Neural cell (in vitro differentiated cells): ENCODE results near the gene ARHGAP18. TPM values are rescaled to one million over a fixed set of nuclear protein-coding genes. Genes with fewer than 3 reads are reported as not detected.

ENCODE experiments used
- H2AFZ ChIP-seq: fragments of 200-600, 300-800 bp; sonication (generic), shearing (Covaris generic); 2 replicates; pipeline ENCODE4 v1.6.0; 2014; ENCODE audit warnings: low read depth, mild to moderate bottlenecking, antibody characterized with exemption, low read length, moderate library complexity
- H3F3A ChIP-seq: fragments of 200-600 bp; shearing (Covaris generic); 2 replicates; pipeline ENCODE4 v1.6.1; 2016; ENCODE audit warnings: mild to moderate bottlenecking, moderate library complexity, mixed read lengths, antibody characterized with exemption, low read length; ENCODE audit not compliant: insufficient read depth, poor library complexity, severe bottlenecking
- H3K27ac ChIP-seq: fragments of 200-600, 300-800 bp; sonication (generic), shearing (Covaris generic); 2 replicates; pipeline ENCODE4 v1.5.1; 2014; ENCODE audit warnings: mild to moderate bottlenecking, low read length, moderate library complexity
- H3K27me3 ChIP-seq: fragments of 300-800, 200-600 bp; sonication (generic), shearing (Covaris generic); 2 replicates; pipeline ENCODE4 v1.6.0; 2014; ENCODE audit warnings: mild to moderate bottlenecking, low read depth, low read length, moderate library complexity; ENCODE audit not compliant: insufficient read depth
- H3K36me3 ChIP-seq: fragments of 300-800, 200-600 bp; sonication (generic), shearing (Covaris generic); 2 replicates; pipeline ENCODE4 v1.5.1; 2014; ENCODE audit warnings: mild to moderate bottlenecking, antibody characterized with exemption, low read length, moderate library complexity; ENCODE audit not compliant: insufficient read depth
- H3K4me2 ChIP-seq: fragments of 300-800, 200-600 bp; sonication (generic), shearing (Covaris generic); 2 replicates; pipeline ENCODE4 v1.6.0; 2014; ENCODE audit warnings: mild to moderate bottlenecking, low read length
- H3K4me3 ChIP-seq: fragments of 300-800, 200-600 bp; sonication (generic), shearing (Covaris generic); 2 replicates; pipeline ENCODE4 v1.5.1; 2014; ENCODE audit warnings: mild to moderate bottlenecking, low read length, moderate library complexity
- H3K79me2 ChIP-seq: fragments of 200-600 bp; shearing (Covaris generic); replicated peaks from 2 replicates; pipeline ENCODE4 v1.6.0; 2014; ENCODE audit warnings: mild to moderate bottlenecking, low read length, moderate library complexity; ENCODE audit not compliant: insufficient read depth
- H3K9ac ChIP-seq: fragments of 300-800, 200-600 bp; sonication (generic), shearing (Covaris generic); 2 replicates; pipeline ENCODE4 v1.6.1; 2016; ENCODE audit warnings: mild to moderate bottlenecking, low read length, mixed read lengths
- H3K9me2 ChIP-seq: fragments of 200-600 bp; shearing (Covaris generic); 2 replicates; pipeline ENCODE4 v1.6.1; 2016; ENCODE audit warnings: mild to moderate bottlenecking, low read length, mixed read lengths; ENCODE audit not compliant: insufficient read depth
- H3K9me3 ChIP-seq: fragments of 200-600, 300-800 bp; sonication (generic), shearing (Covaris generic); 2 replicates; pipeline ENCODE4 v1.6.1; 2016; ENCODE audit warnings: mild to moderate bottlenecking, mixed run types, low read length, moderate library complexity, mixed read lengths
- H4K20me1 ChIP-seq: fragments of 200-600 bp; shearing (Covaris generic); 2 replicates; pipeline ENCODE4 v1.6.1; 2016; ENCODE audit warnings: mild to moderate bottlenecking, mixed run types; ENCODE audit not compliant: insufficient read depth
- EP300 ChIP-seq: fragments of 450-650 bp; conservative IDR thresholded peaks from 2 replicates; pipeline ENCODE4 v1.6.1; 2014; ENCODE audit warnings: antibody characterized with exemption, mild to moderate bottlenecking, moderate library complexity; ENCODE audit not compliant: poor library complexity, severe bottlenecking
- EZH2 ChIP-seq: fragments of 200-600, 300-800 bp; shearing (Covaris generic), sonication (generic); IDR thresholded peaks from 2 replicates; pipeline ENCODE4 v1.6.1; 2014; ENCODE audit warnings: antibody characterized with exemption, low read length, borderline replicate concordance, mild to moderate bottlenecking; ENCODE audit not compliant: insufficient read depth, poor library complexity, severe bottlenecking
- MXI1 ChIP-seq: fragments of 450-650 bp; conservative IDR thresholded peaks from 2 replicates; pipeline ENCODE4 v1.6.1; 2014; ENCODE audit warnings: antibody characterized with exemption, mild to moderate bottlenecking; ENCODE audit not compliant: poor library complexity, severe bottlenecking
- POLR2AphosphoS5 ChIP-seq: IDR thresholded peaks from 2 replicates; pipeline ENCODE4 v1.6.1; 2012
- RAD21 ChIP-seq: fragments of 450-650 bp; conservative IDR thresholded peaks from 2 replicates; pipeline ENCODE4 v1.6.1; 2014; ENCODE audit warnings: antibody characterized with exemption, mild to moderate bottlenecking, moderate library complexity
- SMC3 ChIP-seq: fragments of 450-650 bp; conservative IDR thresholded peaks from 2 replicates; pipeline ENCODE4 v1.6.1; 2014; ENCODE audit warnings: antibody characterized with exemption, mild to moderate bottlenecking, moderate library complexity; ENCODE audit not compliant: poor library complexity
- TAF1 ChIP-seq: IDR thresholded peaks from 2 replicates; pipeline ENCODE4 v1.6.1; 2012; ENCODE audit warnings: low read depth
- polyA plus RNA-seq: library from polyadenylated mRNA; depleted of rRNA; stranded (reverse); fragments of >200 nt; gene quantifications from 2 replicates; pipeline ENCODE4 v1.2.3, GENCODE V29; 2014
- TF ChIP-seq, protein P1 (sequence below): IDR thresholded peaks from 2 replicates; pipeline ENCODE4 v1.6.1; 2012; ENCODE audit warnings: borderline replicate concordance
- TF ChIP-seq, protein P2 (sequence below): fragments of 450-650 bp; IDR thresholded peaks from 2 replicates; pipeline ENCODE4 v1.5.1; 2014; ENCODE audit warnings: antibody characterized with exemption, mild to moderate bottlenecking, moderate library complexity; ENCODE audit not compliant: poor library complexity, severe bottlenecking

Gene ARHGAP18
- polyA plus RNA-seq, 1 donor from 2014 or later: 4.7 TPM

DNA sequence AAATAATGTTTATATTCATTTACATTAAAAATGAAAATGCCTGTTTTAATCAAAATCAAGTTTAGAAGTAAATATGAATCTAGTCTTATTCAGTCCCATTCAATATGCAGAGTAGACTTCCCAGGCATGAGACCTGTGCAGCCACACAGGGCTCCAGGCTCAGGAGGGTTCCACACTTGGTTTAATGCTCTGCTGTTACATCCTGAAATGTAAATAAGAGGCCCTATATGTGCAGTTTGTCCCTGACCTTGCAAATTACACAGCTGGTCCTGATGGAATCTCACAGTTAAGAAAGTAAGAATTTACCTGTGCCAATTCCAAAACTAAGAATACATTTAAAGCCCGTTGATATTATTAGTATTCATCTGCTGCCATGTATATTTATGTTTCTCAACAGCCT lies 79.4 kb downstream of the ARHGAP18 start:
- H3K27me3 ChIP-seq: no peaks in the 10 kb centered on the region
- H3K9ac ChIP-seq: no peak overlapping the region
- no peaks in the 10 kb centered on the region for H3K36me3 ChIP-seq
- no peak overlapping the region for H3K4me3 ChIP-seq
- H3K4me2 ChIP-seq: no peak overlapping the region
- no peak overlapping the region for H2AFZ ChIP-seq
- no peaks in the 10 kb centered on the region for H3K79me2 ChIP-seq
- H4K20me1 ChIP-seq: no peaks in the 10 kb centered on the region
- no peak overlapping the region for H3K27ac ChIP-seq
- no peaks in the 10 kb centered on the region for H3K9me3 ChIP-seq
- no peaks in the 10 kb centered on the region for H3F3A ChIP-seq
- TF ChIP-seq POLR2AphosphoS5 (no peak), EP300 (no peak), RAD21 (no peak), SMC3 (no peak), TAF1 (no peak), EZH2 (no peak), MXI1 (no peak)
- TF ChIP-seq, protein P1, sequence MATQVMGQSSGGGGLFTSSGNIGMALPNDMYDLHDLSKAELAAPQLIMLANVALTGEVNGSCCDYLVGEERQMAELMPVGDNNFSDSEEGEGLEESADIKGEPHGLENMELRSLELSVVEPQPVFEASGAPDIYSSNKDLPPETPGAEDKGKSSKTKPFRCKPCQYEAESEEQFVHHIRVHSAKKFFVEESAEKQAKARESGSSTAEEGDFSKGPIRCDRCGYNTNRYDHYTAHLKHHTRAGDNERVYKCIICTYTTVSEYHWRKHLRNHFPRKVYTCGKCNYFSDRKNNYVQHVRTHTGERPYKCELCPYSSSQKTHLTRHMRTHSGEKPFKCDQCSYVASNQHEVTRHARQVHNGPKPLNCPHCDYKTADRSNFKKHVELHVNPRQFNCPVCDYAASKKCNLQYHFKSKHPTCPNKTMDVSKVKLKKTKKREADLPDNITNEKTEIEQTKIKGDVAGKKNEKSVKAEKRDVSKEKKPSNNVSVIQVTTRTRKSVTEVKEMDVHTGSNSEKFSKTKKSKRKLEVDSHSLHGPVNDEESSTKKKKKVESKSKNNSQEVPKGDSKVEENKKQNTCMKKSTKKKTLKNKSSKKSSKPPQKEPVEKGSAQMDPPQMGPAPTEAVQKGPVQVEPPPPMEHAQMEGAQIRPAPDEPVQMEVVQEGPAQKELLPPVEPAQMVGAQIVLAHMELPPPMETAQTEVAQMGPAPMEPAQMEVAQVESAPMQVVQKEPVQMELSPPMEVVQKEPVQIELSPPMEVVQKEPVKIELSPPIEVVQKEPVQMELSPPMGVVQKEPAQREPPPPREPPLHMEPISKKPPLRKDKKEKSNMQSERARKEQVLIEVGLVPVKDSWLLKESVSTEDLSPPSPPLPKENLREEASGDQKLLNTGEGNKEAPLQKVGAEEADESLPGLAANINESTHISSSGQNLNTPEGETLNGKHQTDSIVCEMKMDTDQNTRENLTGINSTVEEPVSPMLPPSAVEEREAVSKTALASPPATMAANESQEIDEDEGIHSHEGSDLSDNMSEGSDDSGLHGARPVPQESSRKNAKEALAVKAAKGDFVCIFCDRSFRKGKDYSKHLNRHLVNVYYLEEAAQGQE: no peak
- TF ChIP-seq, protein P2, sequence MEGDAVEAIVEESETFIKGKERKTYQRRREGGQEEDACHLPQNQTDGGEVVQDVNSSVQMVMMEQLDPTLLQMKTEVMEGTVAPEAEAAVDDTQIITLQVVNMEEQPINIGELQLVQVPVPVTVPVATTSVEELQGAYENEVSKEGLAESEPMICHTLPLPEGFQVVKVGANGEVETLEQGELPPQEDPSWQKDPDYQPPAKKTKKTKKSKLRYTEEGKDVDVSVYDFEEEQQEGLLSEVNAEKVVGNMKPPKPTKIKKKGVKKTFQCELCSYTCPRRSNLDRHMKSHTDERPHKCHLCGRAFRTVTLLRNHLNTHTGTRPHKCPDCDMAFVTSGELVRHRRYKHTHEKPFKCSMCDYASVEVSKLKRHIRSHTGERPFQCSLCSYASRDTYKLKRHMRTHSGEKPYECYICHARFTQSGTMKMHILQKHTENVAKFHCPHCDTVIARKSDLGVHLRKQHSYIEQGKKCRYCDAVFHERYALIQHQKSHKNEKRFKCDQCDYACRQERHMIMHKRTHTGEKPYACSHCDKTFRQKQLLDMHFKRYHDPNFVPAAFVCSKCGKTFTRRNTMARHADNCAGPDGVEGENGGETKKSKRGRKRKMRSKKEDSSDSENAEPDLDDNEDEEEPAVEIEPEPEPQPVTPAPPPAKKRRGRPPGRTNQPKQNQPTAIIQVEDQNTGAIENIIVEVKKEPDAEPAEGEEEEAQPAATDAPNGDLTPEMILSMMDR: no peak
- H3K9me2 ChIP-seq: no peaks in the 10 kb centered on the region

DNA sequence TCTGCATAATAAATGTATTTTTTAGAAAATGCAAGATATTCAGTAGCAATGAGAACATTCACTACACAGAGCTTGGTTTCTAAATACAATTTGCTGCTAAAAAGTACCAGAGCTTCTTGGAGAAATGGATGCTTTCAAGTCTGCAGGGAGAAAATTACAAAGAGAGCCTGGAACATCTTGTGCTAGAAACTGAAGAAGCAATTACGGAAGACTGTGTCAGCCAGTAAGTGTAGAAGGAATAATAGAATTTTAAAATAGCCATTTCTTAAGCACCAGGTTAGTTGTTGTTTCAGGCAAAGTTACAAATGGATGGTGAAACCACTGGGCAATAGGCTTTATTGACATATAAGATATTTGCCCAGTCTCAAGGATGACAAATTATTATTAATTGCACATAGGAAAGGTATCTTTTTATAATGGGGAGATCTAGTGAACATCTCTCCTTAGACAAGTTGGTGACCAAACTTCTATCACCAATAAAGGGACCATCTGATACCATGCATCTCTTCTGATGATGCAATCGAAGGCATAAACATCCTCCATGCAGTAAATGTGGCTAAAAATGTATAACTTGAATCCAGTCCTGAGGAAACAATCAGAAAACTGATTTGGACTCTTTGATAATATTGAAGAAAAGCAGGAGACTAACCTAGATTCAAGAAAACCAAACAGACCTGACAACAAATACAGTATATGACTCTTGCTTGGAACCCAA lies 81.7 kb downstream of the ARHGAP18 start:
- no peak overlapping the region for H3K4me3 ChIP-seq
- no peak overlapping the region for H2AFZ ChIP-seq
- no peaks in the 10 kb centered on the region for H4K20me1 ChIP-seq
- H3K79me2 ChIP-seq: no peaks in the 10 kb centered on the region
- no peaks in the 10 kb centered on the region for H3F3A ChIP-seq
- TF ChIP-seq, protein P1: no peak
- TF ChIP-seq, protein P2: no peak
- TF ChIP-seq EZH2: no peak
- no peak for TF ChIP-seq RAD21
- no peak for TF ChIP-seq TAF1
- no peak for TF ChIP-seq POLR2AphosphoS5
- no peak for TF ChIP-seq EP300
- H3K9me3 ChIP-seq: no peaks in the 10 kb centered on the region
- H3K9ac ChIP-seq: no peak overlapping the region
- H3K27ac ChIP-seq: no peak overlapping the region
- no peaks in the 10 kb centered on the region for H3K27me3 ChIP-seq
- no peaks in the 10 kb centered on the region for H3K9me2 ChIP-seq
- H3K36me3 ChIP-seq: no peaks in the 10 kb centered on the region
- H3K4me2 ChIP-seq: no peak overlapping the region
